Measurements from ENCODE around the gene RASGRP1. TPM values are rescaled to one million over a fixed set of nuclear protein-coding genes. Genes with fewer than 3 reads are reported as not detected.

The RASGRP1 gene
- total RNA-seq, 1 experiment from 2014 or later: 2.8 TPM

GRCh38 chr15:38471974-38472373, 92.6 kb downstream of the RASGRP1 start:
- ChIA-PET CTCF (interaction anchor here (1.4 to 2.9 kb wide), 2 partner anchors 32 to 219 kb away, joined by 4 to 11 read pairs; no protein-coding TSS in a partner anchor), POLR2A (no interaction called here)
- no peak overlapping the region for H3K27ac Mint-ChIP-seq

GRCh38 chr15:38470816-38471215, 93.8 kb downstream of the RASGRP1 start:
- DNase-seq (ENCODE audit: low spot score): no peak
- Mint-ChIP-seq H3K27me3 (ENCODE audit: low read depth) (no peaks in the 10 kb centered on the region), H3K36me3 (peaks cover 30% of the 10 kb centered on the region), H3K27ac (no peak overlapping the region), H3K9me3 (no peaks in the 10 kb centered on the region), H3K4me3 (no peak overlapping the region), H3K4me1 (no peaks in the 10 kb centered on the region)
- TF ChIP-seq RELA (CRISPR knock-in tag; IDR thresholded peaks at IDR 0.05; ENCODE audit: borderline replicate concordance) (no peak), ZNF512 (CRISPR knock-in tag; IDR thresholded peaks at IDR 0.05; ENCODE audit: borderline replicate concordance) (no peak), ZNF416 (CRISPR knock-in tag; IDR thresholded peaks at IDR 0.05) (no peak), ATF1 (CRISPR knock-in tag; IDR thresholded peaks at IDR 0.05) (no peak), GABPB1 (CRISPR knock-in tag; IDR thresholded peaks at IDR 0.05) (no peak), EMX1 (CRISPR knock-in tag; IDR thresholded peaks at IDR 0.05) (no peak), IRF2 (CRISPR knock-in tag; IDR thresholded peaks at IDR 0.05; ENCODE audit: borderline replicate concordance, low read depth) (no peak), RORB (CRISPR knock-in tag; IDR thresholded peaks at IDR 0.05) (no peak), TP53 (CRISPR knock-in tag; IDR thresholded peaks at IDR 0.05) (no peak), ZNF281 (CRISPR knock-in tag; IDR thresholded peaks at IDR 0.05) (no peak), HMGA2 (CRISPR knock-in tag; IDR thresholded peaks at IDR 0.05) (no peak), ETV6 (CRISPR knock-in tag; IDR thresholded peaks at IDR 0.05) (no peak), CBFB (CRISPR knock-in tag; IDR thresholded peaks at IDR 0.05; ENCODE audit: low read depth) (no peak), ZNF425 (CRISPR knock-in tag; conservative IDR thresholded peaks at IDR 0.05) (no peak), ERG (CRISPR knock-in tag; IDR thresholded peaks at IDR 0.05) (no peak), SOX15 (CRISPR knock-in tag; IDR thresholded peaks at IDR 0.05) (no peak)
- no peak for ATAC-seq
- ChIA-PET CTCF (interaction anchor here (1.1 to 2.9 kb wide), 2 partner anchors 30 to 31 kb away, joined by 3 to 11 read pairs; no protein-coding TSS in a partner anchor), POLR2A (no interaction called here)

More at GRCh38 chr15:38471974-38472373, 92.6 kb downstream of the RASGRP1 start:
- Mint-ChIP-seq H3K4me3 (no peak overlapping the region), H3K36me3 (peaks cover 35% of the 10 kb centered on the region), H3K9me3 (no peaks in the 10 kb centered on the region), H3K27me3 (ENCODE audit: low read depth) (no peaks in the 10 kb centered on the region), H3K4me1 (no peaks in the 10 kb centered on the region)
- DNase-seq (ENCODE audit: low spot score) (no peak), ATAC-seq (no peak)
- no peak for TF ChIP-seq NR1H2 (CRISPR knock-in tag; IDR thresholded peaks at IDR 0.05)
- TF ChIP-seq OVOL2 (CRISPR knock-in tag; IDR thresholded peaks at IDR 0.05; ENCODE audit: borderline replicate concordance): no peak
